HG03159 (cell line): Measurements from ENCODE around the gene SIK1.
A peak's percentile ranks its signal among the peaks of the same experiment; 100 is the strongest.
"Not testable (repeated sequence)": the region's sequence is repeated elsewhere in the genome, so short reads cannot be mapped to it uniquely, and the experiment has no call there.

Experiments used
- ATAC-seq: cut with Tn5 transposase; IDR thresholded peaks from one replicate; pipeline ENCODE4 v1.9.1; 2021; ENCODE audit warnings: mild to moderate bottlenecking, moderate library complexity; ENCODE audit not compliant: unreplicated experiment

The SIK1 gene

DNA sequence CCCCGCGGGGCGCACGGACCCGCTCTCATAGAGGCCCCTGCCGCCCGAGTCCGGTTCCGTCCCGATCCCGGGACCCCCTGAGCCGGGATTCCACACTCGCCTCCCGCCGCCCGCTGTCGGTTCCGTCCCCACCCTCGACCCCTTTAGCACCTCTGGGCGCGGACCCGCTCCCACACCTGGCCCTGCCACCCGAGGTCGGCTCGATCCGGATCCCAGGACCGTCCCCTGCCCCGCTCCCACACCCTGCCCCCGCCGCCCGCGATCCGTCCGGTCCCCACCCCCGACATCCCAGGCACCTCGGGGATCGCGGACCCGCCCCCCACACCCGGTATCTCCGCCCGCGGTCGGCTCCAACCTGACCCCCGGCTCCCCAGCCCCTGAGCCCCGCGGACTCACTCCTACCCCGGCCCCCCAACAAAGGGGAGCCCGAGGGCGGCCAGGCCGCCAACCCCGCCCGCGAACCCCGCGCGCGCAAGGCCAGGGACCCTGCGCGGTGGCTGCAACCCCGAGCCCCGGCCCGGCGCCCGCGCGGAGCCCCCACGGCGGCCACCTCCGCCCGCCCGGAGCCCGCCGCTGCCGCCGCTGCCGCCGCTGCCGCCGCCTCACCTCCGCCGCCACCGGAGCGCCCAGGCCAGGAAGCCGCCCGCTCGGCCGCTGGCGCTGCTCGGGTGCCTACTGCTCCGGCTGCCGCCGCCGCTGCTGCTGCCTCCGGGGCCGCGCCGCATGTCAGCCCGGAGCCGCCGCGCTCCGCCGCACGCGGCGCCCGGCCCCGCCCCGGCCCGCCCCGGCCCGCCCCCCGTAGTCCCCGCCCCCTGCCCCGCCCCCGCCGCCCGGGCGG lies at the start of gene SIK1:
TSS of gene SIK1 (minus strand) at position 728 of the 838 bp plus-strand sequence. CDS start 953 bp downstream, outside the sequence.
- ATAC-seq: peak; percentile 40

DNA sequence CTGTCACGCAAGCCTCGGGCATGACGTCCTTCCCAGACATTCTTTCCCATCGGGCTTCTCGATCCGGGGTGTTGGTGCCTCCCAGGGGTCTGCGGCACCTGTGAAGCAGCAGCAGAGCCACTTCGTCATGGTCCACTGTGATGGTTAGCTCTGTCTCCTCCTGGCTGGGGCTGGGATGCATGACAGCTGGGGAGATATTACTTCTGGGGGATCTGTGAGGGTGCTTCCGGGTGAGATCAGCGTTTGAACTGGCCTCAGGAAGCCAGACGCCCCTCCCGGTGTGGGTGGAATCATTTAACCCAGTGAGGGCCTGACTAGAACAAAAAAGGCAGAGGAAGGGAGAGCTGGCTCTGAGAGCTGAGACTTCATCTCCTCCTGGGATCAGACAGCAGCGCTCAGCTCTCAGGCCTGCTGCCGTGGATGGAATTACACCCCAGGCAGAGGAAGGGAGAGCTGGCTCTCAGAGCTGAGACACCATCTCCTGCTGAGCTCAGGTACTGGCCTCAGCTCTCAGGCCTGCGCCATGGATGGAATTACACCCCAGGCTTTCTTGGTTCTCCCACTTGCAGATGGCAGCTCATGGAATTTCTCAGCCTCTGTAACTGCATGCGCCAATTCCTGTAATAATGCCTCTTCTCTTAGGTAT lies 44.8 kb upstream of the SIK1 start:
- ATAC-seq: not testable (repeated sequence)

DNA sequence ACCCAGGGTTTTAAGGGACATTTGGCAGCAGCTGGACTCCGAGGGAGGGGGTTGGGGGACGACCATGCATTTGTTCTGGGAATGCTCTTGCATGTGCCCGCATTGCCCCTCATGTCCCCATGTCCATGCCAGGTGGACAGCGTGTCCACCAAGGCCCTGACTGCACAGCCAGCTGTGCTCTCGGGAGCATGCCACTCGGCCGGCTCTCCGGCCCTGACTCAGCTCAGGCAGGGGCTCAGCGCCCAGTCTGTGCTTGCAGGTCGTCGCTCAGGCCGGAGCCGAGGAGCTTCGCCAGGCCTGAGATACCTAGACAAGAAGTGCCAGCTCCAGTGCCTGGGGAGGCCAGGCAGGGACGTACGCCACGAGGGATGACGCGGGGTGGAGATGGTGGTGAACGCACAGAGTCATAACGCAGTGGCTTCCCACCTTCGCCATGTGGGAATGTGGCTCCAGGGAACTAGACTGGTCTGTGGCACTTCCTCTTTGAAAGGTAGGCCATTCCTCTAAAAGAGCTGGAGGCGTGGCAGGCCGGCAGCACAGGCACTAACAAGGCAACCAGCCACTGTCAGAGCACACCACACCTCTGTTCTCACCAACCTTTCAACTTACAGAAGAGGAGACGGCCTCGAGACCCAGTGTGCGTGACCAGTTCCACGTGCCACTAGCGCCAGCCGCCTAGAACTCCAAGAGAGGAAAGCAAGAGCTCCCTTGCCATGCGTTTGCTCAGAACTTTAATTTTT lies 43.0 kb upstream of the SIK1 start:
- ATAC-seq: not testable (repeated sequence)

DNA sequence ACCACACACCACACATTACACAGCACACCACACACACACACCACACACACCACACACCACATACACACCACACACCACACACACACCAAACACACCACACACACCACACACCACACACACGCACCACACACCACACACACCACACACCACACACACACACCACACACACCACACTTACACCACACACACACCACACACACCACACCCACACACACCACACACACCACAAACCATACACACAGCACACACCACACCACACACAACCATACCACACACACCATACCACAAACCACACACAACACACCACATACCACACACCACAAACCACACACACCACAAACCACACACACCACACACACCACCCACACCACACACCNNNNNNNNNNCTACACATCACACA lies 40.9 kb upstream of the SIK1 start:
- no peak for ATAC-seq

DNA sequence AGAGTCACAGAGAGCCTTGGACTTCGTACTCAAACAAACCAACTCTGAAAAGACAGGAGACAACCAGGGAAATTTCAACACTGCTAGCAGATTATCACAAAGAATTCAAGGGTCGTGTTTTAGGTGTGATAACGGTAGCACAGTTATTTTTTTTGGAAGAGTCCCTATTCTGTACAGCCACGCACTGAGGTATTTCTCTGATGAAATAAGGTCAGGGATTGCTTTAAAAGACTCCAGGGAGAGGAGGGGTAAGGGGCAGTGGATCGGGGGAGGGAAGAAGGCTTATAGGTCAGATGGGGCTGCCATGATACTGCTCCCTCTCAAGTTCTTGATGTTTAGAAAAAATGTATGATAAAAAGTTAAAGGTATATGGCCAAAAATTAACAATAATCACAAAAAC lies 38.2 kb upstream of the SIK1 start:
- not testable (repeated sequence) for ATAC-seq

DNA sequence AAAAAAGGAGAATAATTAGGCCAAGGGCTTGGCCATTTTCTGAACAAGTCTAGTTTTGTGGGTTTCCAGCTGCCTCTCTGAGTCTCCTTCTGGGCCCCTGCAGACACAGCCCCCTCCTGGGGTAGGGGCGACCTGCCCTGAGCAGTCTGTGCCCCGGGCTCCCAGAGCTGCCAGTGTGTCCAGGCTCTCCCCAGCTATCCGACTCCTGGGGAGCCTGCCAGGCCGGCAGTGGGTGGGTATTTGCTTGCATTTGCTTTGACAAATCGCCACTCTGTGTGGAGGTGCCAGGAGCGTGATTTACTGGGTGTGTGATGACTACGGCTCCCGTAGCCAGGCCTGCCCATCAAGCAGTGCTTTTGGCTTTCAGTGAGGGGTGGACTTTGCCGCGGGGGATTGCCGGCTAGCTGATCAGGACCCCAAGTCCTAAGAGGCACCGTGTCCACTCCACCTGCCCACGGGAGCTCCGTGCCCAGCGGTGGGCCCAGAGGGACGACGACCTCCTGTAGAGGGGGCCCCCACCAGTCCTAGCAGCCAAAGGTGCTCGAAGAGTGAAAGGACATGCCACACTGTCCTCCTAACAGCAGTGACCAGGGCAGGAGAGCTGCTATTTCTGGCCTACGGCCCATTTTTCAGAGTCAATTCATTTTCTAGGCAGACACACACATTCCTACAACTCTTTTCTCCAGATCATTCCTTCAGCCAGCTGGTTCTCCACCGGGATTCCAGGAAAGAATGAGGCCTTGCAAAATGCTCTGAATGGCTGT lies 36.7 kb upstream of the SIK1 start:
- not testable (repeated sequence) for ATAC-seq

DNA sequence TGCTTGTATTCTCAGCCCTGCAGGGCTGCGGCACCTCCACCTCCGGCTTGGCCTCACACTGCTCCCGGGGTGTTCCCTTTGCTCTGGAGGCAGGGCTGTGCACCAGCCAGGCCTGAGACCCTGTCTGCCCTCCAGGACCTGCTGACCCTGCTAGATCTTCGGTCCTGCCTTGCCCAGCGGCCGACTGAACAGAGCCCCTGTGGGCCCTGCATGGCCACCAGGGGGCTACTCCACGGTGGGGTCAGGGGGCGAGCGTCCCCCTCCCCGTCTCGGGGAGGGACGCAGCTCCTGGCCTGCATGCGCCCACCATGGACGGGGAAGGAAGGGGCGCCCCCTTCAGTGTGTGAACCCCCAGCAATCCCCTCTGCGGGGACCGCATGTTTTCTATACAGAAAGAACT lies 36.0 kb upstream of the SIK1 start:
- not testable (repeated sequence) for ATAC-seq

DNA sequence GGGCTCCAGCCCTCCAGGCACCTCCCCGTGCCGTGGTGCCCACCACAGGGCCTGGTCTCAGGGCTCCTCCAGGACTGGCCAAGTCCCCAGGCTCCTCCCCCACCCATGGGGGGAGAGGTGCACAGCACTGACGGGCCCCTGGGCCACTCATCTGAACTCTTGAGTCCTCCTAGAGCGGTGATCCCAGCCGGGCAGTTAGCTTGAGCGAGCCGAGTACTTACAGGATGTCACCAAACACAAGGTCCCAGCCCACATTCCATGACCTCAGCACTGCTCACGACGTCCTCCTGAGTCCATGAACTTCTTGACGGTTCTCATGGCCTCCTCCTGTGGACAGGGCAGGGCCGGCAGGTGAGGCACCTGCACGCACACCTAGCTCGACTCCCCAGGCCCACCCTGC lies 33.5 kb upstream of the SIK1 start:
- ATAC-seq: not testable (repeated sequence)

DNA sequence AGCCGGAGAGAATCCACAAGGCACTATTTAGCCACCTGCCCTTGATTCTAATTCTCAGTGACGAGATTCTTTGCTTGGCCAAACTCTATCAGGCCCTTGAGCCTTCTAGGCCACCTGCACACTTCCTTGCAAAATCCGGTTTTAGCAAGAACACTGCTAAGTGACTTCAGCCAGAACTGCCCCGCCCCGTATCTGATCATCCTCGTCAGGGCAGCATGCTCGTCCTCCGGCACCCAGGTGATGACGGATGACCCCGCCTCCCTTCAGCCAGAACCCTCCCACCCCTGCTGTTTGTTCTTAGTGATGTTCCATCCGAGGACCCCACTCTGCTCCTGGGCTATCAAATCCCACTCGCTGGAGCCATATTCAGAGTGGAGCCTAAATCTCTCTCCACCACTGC lies 32.1 kb upstream of the SIK1 start:
- not testable (repeated sequence) for ATAC-seq

DNA sequence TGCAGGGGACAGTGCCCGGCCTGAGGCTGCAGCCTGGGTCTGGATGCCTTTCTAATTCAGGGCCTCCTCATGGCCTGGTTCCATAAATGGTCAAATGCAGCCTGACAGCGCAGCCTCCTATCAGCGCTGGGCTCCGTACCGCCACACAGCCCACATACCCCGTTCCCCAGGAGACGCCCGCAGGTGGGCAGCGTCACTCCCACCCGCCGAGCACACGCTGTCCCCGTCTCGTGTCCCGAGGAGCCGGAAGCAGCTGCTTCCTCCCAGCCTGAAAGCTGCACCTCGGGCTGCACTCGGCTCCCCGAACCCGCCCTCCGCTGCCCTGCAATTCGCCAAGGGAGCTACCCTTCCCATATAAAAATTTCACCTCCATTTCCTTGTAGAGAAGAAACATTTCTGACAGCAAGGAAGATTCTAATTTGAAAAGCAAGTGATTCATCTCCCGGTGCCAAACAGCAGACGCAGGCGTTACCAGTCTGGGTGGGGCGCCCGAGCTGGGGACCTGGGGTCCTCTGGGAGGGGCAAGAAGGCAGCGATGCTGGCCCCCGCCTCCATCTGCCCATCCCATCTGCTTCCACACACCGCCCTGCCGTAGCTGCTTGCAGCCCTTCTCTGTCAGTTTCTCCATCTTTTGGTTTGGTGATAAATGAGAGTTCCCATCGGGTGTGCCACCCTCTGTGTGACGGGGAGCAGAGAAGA lies 29.8 kb upstream of the SIK1 start:
- ATAC-seq: not testable (repeated sequence)

DNA sequence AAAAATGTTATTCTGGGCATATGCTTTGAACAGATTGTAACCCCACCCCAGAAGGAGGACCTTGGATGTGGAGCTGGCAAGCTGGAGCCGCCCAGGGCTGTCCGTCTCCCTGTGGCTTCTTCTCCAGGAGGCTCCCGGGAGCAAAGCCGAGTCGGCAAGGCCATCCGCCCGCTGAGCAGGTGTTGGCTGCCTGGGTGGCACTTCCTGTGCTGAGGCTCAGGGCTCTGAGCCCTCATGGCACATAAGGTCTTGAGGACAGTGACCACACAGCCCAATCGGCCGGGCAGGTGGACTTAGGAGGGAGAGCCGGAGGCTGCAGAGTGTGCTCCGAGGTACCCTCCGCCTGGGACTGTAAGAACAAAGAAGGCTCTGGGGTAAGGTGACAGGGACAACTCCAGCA lies 28.8 kb upstream of the SIK1 start:
- not testable (repeated sequence) for ATAC-seq

DNA sequence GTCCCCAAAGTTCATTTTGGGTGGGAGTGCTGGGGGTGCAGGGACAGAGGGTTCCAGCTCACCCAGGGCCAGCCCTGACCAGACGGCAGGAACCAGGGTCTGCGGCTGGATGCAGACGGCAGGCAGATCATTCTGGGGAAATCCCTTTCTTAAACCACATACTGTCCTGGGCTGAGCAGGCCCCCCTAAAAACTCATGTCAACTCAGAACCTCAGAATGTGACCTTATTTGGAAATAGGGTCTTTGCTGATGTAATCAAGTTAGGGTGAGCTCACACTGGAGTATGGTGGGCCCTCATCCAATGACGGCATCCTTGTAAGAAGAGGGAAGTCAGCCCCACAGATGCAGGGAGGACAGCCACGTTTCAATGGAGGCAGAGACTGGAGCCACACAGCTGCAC lies 27.2 kb upstream of the SIK1 start:
- not testable (repeated sequence) for ATAC-seq

DNA sequence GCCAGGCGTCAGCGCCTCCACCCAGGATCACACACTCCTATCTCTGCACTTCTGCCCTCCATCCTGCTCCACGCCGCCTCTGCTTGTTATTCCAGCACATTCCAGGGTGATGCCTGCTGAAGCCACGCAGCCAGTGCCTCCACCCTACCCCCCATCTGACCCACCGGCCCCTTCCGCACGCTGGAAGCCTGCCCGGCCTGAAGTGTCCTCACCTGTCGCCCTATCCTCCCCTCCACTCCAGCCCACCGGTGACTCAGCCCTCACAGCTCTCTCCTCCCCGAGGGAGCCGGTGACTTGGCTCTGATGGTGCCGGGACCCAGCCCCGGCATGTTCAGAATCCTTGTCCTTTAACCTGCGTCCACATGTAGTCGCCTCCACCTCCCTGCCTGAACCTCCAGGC lies 24.9 kb upstream of the SIK1 start:
- ATAC-seq: not testable (repeated sequence)

DNA sequence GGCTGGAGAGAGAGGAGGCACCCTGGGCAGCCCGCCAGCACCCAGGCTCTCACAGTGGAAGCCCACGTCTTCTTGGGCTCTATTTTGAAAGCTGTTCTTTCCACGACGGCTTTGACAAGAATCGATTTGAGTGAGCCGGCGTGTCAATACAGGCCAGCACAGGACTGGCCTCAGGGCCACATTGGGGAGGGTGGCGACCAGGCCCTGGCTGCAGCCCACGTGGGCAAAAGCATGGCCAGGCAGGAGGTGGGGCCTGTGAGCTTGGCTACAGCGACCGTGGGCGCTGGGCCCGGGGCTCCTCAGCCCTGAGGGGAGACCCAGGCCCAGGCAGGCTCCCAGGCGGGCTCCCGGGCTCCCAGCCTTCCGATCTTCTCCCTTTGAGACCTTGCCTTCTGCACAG lies 23.4 kb upstream of the SIK1 start:
- not testable (repeated sequence) for ATAC-seq

DNA sequence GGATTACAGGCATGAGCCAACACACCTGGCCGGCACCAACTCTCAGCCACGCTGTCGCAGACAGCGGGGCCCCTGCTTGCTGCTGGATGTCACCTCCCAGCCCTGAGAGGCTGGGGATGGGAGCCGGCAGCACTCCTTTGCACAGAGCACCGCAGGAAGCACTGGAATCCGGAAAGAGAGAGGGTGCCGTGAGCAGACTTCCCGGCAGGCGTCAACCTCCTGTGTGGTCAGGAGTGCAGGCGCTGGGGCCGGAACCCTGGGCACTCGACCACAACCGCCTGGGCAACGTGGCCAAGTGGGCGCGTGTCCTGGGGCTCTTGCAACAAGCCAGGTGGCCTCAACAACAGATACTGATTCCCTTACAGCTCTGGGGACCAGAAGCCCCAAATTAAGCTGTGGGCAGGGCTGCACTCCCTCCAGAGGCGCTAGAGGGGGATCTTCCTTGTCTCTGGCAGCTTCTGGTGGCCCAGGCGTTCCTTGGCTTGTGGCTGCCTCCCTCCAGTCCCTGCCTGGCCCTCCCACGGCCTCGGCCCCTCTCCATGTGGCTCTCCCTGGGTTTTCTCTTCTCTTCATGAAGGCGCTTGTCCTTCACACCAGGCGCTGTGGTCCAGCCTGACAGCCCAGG lies 20.5 kb upstream of the SIK1 start:
- not testable (repeated sequence) for ATAC-seq

DNA sequence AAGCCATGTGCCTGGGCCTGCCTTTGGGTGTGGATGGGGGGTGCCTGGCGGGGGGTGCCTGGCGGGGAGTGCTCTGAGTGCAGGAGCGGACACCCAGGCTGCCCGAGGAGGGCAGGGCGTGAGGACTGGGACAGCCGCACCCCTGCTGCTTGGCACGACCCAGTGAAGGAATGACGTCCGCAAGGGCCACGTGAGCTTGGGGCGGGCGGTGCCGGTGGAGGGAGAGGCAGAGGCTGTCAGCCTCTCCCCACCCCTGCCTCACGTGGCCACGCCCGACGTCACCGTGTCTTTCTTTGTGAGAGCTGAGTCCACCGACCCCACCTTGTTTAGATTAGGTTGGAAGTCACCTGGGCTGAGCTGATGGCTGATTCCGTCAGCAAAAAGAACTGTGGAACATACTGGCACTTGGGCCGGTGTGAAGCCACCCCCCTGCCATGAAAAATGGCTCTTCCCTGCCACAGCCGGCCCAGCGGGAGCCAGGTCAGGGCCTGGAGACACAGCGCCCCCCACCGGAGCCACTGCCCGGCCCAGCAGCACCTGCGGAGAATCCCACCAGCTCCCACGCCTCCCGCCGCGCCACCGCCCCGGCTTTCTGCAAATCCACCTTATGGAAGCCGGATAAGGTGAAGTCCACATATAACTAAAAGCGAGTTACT lies 19.5 kb upstream of the SIK1 start:
- ATAC-seq: not testable (repeated sequence)

DNA sequence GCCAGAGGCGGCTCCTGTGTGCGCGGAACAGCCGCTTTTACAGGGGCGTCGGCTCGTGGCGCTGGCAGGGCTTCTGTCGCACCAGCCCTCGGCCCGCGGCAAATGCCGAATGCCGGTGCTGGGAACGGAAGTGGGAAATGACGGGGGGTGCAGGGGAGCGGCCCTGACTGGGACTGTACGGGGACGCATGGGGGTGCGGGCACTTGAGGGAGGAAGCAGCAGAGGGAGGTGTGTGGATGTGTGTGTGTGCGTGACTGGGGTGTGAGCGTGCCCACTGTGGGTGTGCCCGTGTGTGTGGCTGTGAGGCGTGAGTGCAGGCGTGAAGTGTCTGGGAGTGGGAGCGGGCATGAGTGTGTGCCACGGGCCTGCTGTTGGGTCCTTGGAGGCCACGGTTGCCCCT lies 17.6 kb upstream of the SIK1 start:
- ATAC-seq: not testable (repeated sequence)

DNA sequence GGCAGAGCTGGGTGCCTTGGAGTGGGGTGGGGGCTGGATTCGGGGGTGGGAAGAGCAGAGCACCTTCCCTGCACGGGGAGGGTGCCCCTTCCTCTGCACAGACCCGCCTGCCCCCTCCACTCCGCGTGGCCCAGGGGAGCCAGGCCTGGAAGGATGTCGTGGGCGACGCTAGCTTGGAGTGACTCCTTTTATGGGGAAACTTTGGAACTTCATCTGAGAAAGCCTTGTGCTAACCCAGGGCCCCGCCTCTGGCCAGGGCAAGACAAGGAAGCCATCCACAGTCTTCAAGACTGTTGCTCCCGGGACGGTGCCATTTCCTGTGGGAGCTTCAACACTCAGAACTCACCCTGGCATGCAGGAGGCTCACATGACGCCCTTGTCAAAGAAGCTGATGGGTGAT lies 15.6 kb upstream of the SIK1 start:
- ATAC-seq: not testable (repeated sequence)
